OCI-M1 (cell line): ENCODE data around the gene CROCC.
A peak's percentile ranks its signal among the peaks of the same experiment; 100 is the strongest.
"Not testable (repeated sequence)": the region's sequence is repeated elsewhere in the genome, so short reads cannot be mapped to it uniquely, and the experiment has no call there.

Experiments
- DNase-seq: peaks from one replicate; lab custom pipeline; 2025; lab: John Stamatoyannopoulos, UW

The CROCC gene

DNA sequence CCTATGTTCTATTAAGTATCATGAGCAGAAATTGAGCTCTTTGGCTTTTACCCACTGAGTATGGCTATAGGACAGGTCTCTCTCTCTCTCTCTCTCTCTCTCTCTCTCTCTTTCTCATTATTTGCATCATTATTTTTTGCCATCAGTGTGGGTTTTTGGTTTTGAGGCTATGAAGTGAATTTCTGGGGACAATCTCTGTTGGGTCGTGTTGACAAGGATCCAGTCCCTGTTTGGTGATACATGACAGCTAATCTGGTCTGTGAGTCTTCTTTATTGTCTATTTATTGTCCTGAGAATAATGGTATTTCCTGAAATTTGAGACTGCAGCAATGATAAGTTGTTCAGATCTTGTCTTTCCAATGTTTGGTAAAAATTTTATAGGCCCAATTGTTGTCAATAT is 24.1 kb upstream of the CROCC start:
- DNase-seq = not testable (repeated sequence)

DNA sequence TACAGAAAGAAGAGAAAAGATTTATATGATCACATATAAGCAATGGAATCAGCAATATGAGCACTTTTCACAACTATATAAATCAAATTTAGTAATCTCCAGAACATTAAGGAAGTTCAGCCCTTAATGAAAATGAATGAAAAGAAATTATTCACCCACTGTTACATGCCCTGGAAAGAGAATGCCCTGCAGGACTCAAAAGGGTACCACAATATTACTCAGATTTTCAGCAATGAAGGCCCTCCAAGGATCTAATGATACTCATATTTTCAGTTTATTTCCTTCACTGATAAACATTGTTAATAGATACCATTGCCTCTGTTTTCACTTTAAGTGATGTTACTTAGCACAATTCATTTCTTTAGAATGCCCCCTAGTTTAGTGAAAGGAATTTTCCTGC is 23.4 kb upstream of the CROCC start:
- DNase-seq = not testable (repeated sequence)

DNA sequence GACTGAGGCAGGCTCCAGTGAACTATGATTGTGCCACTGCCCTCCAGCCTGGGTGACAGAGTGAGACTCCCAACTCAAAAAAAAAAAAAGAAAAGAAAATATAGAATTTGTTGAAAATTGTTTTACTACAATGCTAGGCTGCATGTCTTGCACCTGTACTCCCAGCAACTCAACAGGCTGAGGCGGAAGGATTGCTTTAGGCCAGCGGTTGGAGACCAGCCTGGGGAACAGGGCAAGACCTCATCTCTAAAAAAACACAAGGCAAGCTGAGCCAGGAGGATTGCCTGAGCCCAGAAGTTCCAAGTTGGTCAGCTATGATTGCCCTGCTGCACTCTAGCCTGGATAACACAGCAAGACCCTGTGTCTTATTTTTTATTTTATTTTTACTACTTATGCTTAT is 22.7 kb upstream of the CROCC start:
- DNase-seq = not testable (repeated sequence)

DNA sequence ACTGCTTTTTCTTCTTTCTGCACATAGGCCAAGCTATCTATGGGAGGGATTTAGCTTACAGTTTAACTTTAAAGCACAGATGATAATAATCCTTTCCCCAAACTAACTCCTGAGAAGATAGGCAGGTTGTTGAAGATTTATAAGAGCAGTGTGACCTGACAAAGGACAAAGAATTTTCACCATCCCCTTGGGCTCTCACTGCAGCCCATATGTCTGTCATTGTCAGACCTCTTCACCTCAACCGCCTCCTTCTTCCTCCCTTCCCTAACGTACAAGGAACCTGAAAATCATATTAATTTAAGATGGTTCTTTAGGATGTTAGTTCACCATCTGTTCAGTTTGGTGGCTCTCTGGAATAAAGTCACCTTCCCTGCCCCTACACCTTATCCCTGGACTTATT is 21.0 kb upstream of the CROCC start:
- DNase-seq = peak; percentile 68

GRCh38 chr1:16901371-16901770 is 20.4 kb upstream of the CROCC start:
- DNase-seq = not testable (repeated sequence)

GRCh38 chr1:16903054-16903453 is 18.7 kb upstream of the CROCC start:
- DNase-seq = peak; percentile 75

- no peak for DNase-seq
Measured at GRCh38 chr1:16903458-16903796, 18.3 kb upstream of the CROCC start.

- peak; percentile 99 for DNase-seq
Measured at GRCh38 chr1:16904560-16905109, 17.1 kb upstream of the CROCC start.

GRCh38 chr1:16905110-16905867 is 16.4 kb upstream of the CROCC start:
- peak; percentile 98 for DNase-seq

- no peak for DNase-seq
Measured at GRCh38 chr1:16905868-16906702, 15.6 kb upstream of the CROCC start.

- no peak for DNase-seq
Measured at GRCh38 chr1:16906873-16907272, 14.9 kb upstream of the CROCC start.

DNA sequence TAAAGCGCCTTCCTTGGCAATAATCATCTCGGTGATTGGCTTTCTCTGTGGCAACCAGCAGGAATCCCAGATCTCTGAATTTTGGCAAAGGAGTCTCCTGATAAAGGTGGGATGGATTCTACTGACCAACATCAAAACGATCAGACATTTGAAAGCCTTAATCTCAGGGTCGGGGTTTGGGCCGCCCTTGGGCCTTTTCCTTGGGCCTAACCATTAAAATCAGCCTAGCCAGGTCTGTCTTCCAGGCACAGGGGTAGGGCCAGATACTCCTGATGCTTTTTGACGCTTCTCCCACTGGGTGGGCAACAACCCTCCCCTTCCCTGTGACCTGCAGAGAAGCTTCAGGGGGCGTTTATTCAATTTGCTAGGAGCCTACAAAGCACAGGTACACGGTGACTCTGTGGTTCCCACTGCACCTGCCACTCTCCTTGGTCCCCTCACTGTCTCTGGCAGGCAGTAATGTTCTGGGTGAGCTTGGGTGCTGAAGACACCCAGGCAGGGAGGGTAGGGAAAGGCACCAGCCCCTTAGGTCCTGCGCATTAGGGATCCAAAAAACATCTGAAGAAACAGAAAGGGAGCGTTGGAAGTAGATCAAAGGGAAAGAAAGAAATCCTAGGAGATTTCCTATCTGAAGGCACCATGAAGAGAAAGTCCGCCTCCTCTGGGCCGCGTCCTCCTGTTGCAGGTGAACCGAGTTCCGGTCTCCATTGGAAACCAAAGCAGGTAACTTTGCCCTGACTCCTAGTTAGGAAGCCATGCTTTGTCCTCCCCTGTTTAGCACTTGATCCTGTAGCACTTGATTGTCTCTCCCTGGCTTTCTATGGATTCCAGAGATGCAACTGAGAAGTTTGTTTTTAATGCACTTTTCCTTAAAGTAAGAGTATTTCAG is 13.6 kb upstream of the CROCC start:
- DNase-seq = no peak

DNA sequence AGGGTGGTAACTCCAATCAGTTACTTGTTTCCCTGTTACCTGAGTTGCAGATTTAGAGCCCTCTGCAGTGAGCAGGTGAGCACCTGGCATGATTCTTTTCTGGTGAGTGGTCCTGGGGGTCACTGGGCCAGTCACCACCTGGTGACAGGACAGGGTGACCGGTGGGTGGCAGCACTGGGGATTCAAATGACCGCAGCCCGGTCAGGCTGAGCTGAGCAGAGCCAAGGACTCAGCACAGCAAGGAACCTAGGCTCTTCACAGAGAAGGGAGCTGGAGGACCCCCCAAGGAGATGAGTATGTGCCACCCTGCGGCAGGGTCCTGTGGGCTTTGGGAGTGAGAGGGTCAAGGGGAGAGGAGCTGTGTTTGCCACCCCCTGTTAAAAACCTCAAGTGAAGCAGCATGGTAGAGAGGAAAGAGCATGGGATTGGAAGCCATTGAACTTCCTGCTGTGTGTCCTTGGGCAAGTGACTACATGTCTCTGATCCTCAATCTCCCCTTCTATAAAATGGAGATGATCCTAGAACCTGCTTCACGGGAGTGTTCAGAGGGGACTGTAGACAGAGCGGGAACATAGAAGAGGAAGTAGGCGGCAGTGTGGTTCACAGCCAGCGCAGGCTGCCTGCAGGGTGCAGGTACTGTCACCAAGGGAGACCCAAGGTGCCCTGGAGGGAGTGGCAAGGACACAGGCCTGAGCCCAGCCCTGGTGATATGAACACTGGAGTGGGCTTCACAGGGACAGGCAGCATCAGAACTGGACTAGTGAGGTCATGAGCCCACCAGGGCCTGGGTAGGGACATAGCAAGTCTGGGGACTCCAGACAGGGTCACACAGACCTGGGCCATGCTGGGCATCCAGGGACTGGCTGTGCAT is 9.6 kb upstream of the CROCC start:
- DNase-seq = not testable (repeated sequence)

DNA sequence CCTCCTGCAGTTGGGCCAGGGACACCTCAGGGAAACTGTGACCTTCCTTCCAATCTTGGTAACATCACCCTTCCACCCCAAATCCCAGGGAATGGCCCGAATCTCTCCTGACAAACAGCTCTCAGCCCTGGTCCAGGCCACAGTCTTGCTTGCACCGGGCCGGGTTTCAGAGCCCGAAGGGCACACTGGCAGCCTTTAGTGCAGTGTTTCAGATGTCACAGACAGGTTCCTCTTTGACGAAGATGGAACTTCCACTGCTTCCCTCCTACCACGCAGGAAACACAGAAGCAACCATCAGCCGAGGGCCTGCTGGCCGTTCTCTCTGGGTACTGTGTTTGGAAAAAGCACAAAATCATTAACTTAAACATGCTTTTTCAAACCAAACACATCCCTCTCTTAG is 9.0 kb upstream of the CROCC start:
- DNase-seq = not testable (repeated sequence)

DNA sequence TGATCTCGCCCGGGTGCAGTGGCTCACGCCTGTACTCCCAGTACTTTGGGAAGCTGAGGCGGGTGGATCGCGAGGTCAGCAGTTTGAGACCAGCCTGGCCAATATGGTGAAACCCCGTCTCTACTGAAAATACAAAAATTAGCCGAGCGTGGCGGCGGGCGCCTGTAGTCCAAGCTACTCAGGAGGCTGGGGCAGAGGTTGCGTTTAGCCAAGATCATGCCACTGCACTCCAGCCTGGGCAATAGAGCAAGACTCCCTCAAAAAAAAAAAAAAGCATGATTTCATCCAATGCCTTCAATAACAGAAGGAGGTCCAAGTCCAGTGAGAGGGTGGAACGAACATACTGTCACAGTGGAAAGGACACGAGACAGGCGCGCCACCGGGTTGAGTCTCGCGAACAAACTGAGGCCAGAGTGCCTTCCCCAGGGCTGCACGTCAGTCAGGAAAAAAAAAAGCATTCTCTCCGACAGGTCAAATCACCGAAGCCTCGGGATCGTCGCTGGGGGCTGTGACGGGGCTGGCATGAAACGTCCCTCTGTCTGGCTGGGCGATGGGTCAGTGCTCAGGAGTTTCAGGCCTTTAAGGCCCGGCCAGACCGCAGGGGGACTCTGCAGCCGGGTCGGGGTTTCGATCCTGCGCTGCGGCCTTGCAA is 8.4 kb upstream of the CROCC start:
- no peak for DNase-seq

DNA sequence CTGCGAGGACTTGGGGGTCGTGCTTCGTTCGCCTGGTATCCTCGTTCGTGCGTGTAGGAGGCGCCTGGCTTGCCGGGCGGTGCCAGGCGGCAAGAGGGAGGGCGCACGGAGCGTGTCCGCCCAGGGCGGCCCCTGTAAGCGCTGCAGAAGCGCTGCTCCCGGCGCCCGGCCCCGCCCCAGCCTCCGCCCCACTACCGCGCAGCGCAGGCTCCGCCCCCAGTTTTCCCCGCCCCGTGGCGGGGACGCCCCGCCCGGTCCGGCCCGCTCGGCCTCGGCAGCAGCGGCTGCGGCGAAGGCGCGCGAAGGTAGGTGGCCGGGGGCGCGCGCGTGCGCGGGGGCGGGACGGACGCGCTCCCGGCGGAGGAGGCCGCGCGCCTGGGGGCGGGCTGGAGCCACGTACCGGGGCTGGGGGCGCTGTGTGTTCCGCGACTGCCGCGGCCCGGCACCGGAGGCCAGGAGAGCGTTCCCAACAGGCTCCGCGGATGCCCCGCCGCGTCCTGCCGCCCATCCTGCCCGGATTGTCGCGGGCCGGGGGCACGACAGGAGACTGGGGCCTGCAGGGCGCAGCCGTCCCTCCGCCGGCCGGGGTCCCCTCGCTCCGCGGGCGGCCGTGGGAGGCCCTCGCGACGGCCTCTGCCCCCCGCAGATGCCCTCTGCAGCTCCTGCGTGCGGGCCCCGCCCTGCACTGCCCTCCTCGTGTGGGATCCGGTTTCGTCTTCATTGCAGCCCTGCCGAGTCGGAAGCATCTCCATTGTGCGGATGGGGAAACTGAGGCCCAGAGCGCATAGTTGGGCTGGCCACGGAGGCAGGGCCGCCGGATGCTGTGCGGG is 7.7 kb upstream of the CROCC start:
- peak; percentile 91 for DNase-seq

DNA sequence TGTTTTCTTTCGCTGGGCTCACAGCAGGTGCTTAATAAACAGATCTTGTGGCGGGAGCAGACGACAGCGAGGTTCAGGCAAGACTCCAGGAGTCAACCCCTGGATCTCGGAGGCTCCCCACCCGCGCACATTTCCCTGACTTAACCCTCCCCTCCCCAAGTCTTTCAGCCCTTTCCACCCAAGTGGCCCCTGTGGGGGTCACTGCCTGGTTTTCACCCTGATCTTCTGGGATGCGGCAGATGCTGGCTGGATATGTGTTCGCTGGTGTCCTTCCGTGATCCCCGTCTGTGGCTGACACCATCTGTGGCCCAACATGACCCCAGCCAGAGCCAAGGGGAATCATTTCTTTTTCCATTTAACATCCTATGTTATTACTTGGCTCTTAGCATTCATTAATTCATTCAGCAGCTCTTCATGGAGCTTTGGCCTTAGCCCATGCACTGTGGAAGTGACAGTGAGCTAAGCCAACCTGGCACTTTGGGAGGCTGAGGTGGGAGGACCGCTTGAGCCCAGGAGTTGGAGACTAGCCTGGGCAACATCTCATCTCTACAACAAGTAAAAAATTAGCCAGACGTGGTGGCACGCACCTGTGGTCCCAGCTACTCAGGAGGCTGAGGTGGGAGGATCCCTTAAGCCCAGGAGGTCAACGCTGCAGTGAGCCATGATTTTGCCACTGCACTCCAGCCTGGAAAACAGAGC is 6.7 kb upstream of the CROCC start:
- not testable (repeated sequence) for DNase-seq

DNA sequence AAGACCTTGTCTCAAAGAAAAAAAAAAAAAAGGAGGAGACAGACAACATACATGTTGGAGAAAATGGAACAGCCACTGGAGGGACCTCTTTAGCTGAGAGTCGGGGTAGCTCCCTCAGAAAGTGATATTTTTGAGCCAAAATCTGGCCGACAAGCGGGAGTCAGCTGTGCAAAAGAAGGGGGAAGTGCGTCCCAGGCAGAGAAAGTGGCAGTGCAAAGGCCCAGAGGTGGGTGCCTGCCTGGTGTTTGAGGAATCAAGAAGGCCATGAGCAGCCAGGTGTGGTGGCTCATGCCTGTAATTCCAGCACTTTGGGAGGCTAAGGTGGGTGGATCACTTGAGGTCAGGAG is 6.1 kb upstream of the CROCC start:
- DNase-seq = peak; percentile 72
